Esophagus squamous epithelium (tissue), 5 donors: ENCODE results near the gene STUB1. TPM values are rescaled to one million over a fixed set of nuclear protein-coding genes. Genes with fewer than 3 reads are reported as not detected.

Experiments
- DNase-seq: peaks from one replicate; lab custom pipeline; 2025; lab: John Stamatoyannopoulos, UW
- H3K27ac ChIP-seq, 4 donors: fragments of 200-600 bp; sonication (generic); one replicate each; pipeline ENCODE4 v1.5.1; 2016 to 2019; ENCODE audit warnings: mild to moderate bottlenecking in 1 of 4
- H3K27me3 ChIP-seq, 4 donors: fragments of 200-600 bp; sonication (generic); 1 replicate in 3 of 4; 2 replicates in 1 of 4; pipeline versions ENCODE4 v1.5.1 to v1.6.0; 2017 to 2021; ENCODE audit warnings: antibody characterized with exemption in 1 of 4
- H3K36me3 ChIP-seq, 3 donors: fragments of 200-600 bp; sonication (generic); one replicate each; pipeline ENCODE4 v1.5.1; 2016 to 2019
- H3K4me1 ChIP-seq, 3 donors: fragments of 200-600 bp; sonication (generic); one replicate each; pipeline ENCODE4 v1.5.1; 2017 to 2019
- H3K4me3 ChIP-seq, 4 donors: fragments of 200-600 bp; sonication (generic); 1 replicate in 3 of 4; 2 replicates in 1 of 4; pipeline ENCODE4 v1.5.1; 2016 to 2019; ENCODE audit warnings: mild to moderate bottlenecking in 2 of 4, moderate library complexity in 1 of 4
- H3K9me3 ChIP-seq, 3 donors: fragments of 200-600 bp; sonication (generic); one replicate each; pipeline ENCODE4 v1.5.1; 2016 to 2019
- POLR2A ChIP-seq, 4 donors: fragments of 450-650 bp; IDR thresholded peaks; one replicate each; pipeline ENCODE4 v1.6.1; 2017; ENCODE audit warnings: antibody characterized with exemption in 4 of 4, mild to moderate bottlenecking in 4 of 4, moderate library complexity in 3 of 4
- WGBS, 2 donors: methylation state at CpG; one replicate each; pipeline ENCODE4 v1.1.5; 2018; 5-methylcytosine and 5-hydroxymethylcytosine counted together
- intact Hi-C: fragments of 100-400 bp; cut with DNase I; formaldehyde crosslinking; loops from one replicate; pipeline ENCODE4 v1.15.0; 2022
- total RNA-seq, 4 donors: library from RNA; depleted of rRNA; stranded (reverse); fragments of >200 nt; gene quantifications; one replicate each; pipeline ENCODE4 v1.1.0, GENCODE V29; 2016
- TF ChIP-seq, protein P1 (sequence below), 6 experiments: fragments of 450-650 bp in 4 of 6; fragments of 200-600 bp in 2 of 6; sonication (generic) in 2 of 6; IDR thresholded peaks; one replicate each; pipeline ENCODE4 v1.5.1; 2016 to 2019; ENCODE audit warnings: antibody characterized with exemption in 6 of 6, mild to moderate bottlenecking in 4 of 6, moderate library complexity in 4 of 6
- donor health status: DM: yes; HTN: yes; CAD: no.

Gene STUB1
- total RNA-seq, 4 donors from 2014 or later = 102 to 148 (median 120) TPM

DNA sequence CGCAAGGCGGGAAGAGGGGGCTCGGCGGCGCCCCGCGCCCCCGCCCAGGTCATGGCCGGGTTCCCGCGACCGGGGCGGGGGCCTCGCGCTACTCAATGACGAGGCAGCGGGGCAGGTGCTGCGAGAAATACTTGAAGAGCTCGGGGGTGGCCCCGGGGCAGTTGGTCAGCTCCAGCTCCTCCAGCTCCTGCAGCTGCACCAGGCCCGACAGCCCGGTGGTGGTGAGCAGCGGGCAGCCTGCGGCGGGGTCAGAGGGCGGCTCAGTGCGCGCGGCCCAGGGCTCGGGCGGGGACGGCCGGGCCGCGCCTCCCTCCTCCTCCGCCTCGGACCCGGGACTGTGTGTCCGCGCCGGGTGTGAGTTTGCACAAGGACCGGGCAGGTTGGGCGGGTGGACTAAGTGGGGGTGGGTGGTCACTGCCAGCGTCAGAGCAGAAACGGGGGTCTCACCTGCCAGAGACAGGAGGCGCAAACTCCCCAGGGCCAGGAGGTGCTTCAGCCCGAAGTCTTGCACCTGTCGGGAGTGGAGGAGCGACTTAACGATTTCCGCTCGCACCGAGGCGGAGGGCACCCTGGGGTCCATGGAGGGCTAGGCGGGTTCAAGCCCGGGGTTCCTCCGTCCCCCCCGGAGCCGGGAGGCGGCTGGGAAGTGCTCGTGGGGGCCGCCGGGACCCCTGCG lies 14.1 kb downstream of the STUB1 start:
- Histone ChIP-seq H3K27ac (peak overlapping the region; percentile 81 to 90 (median 86)), H3K4me1 (peaks cover 31 to 71% (median 47%) of the 10 kb centered on the region in 3 donors), H3K4me3 (peak overlapping the region; percentile 37 to 66 (median 56)), H3K36me3 (no peaks in the 10 kb centered on the region), H3K9me3 (no peaks in the 10 kb centered on the region), H3K27me3 (peaks cover 0 to 78% (median 18%) of the 10 kb centered on the region in 4 donors)
- intact Hi-C loops = no loop called here
- TF ChIP-seq, protein P1, sequence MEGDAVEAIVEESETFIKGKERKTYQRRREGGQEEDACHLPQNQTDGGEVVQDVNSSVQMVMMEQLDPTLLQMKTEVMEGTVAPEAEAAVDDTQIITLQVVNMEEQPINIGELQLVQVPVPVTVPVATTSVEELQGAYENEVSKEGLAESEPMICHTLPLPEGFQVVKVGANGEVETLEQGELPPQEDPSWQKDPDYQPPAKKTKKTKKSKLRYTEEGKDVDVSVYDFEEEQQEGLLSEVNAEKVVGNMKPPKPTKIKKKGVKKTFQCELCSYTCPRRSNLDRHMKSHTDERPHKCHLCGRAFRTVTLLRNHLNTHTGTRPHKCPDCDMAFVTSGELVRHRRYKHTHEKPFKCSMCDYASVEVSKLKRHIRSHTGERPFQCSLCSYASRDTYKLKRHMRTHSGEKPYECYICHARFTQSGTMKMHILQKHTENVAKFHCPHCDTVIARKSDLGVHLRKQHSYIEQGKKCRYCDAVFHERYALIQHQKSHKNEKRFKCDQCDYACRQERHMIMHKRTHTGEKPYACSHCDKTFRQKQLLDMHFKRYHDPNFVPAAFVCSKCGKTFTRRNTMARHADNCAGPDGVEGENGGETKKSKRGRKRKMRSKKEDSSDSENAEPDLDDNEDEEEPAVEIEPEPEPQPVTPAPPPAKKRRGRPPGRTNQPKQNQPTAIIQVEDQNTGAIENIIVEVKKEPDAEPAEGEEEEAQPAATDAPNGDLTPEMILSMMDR (IDR thresholded peaks at IDR 0.05) = no peak
- no peak for TF ChIP-seq POLR2A (IDR thresholded peaks at IDR 0.05)
- WGBS, 2 donors = 0% methylated on average over 5 of the region's 64 CpGs; no CpG with 5 or more reads in 1 of the 2 donors
- DNase-seq = no peak

DNA sequence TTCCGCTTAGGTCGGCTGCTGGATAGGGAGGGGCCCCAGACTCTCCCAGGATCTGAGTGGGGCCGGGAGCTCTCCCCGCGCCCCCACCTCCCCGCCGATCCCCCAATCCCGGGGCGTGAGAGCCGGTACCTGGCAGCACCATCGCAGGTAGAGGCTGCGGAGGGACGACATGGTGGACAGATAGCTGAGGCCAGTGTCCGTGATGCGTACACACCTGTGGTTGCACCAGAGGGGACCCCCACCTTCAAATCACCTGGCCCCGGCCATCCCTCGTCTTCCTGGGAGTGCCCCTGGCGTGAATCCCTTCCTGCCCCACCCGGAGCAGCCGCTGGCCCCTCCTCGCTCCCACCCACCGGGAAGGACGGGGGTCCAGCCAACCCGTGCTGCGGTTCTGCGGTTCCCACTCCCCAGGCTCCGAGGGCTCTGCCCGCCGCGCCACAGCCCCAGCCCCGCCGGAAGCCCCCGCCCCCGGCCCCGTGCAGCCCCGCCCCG lies 14.7 kb downstream of the STUB1 start:
- TF ChIP-seq, protein P1 (IDR thresholded peaks at IDR 0.05) = no peak
- peak in 1 of 4 donors; percentile 4 for TF ChIP-seq POLR2A (IDR thresholded peaks at IDR 0.05)
- H3K4me3 ChIP-seq = peak overlapping the region; percentile 37 to 66 (median 56)
- no peaks in the 10 kb centered on the region for H3K36me3 ChIP-seq
- WGBS, 2 donors = 0% methylated on average over 2 of the region's 37 CpGs; no CpG with 5 or more reads in 1 of the 2 donors
- intact Hi-C loops = no loop called here
- H3K27me3 ChIP-seq = peaks cover 0 to 84% (median 18%) of the 10 kb centered on the region in 4 donors
- peak overlapping the region; percentile 81 to 90 (median 86) for H3K27ac ChIP-seq
- H3K9me3 ChIP-seq = no peaks in the 10 kb centered on the region
- DNase-seq = no peak
- peaks cover 25 to 70% (median 42%) of the 10 kb centered on the region in 3 donors for H3K4me1 ChIP-seq

DNA sequence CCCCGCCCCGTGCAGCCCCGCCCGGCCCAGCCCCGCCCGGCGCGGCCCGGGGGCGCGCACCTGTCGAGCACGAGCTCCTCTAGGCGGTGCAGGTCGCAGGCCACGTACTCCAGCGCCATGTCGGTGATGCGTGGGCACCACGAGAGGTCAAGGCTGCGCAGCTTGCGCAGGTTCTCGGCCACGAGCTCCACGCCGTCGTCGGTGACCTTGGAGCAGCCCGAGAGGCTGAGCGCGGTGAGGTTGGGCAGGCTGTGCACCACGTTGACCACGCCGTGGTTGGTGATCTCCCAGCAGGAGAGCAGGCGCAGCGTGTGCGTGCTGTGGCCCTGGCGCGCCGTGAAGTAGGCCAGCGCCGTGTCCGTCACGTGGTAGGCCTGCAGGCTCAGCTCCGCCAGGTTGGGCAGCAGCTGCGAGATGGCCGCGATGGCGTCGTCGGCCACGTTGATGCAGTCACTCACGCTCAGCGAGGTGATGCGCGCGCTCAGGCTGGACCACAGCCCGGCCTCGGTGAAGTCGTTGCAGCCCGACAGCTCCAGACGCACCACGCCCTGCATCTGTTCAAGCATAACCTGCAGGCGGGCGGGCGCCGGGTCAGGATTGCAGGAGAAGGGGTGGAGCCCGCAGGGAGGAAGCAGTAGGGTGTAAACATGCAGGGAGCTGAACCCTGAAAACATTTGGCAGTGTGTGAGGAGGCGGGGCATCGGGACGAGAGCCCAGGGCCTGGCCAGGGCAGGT lies 15.3 kb downstream of the STUB1 start:
- Histone ChIP-seq H3K4me3 (peak overlapping the region; percentile 37 to 66 (median 56)), H3K4me1 (peaks cover 22 to 70% (median 40%) of the 10 kb centered on the region in 3 donors), H3K9me3 (no peaks in the 10 kb centered on the region), H3K27ac (peak overlapping the region; percentile 79 to 90 (median 82)), H3K36me3 (no peaks in the 10 kb centered on the region), H3K27me3 (peaks cover 0 to 90% (median 24%) of the 10 kb centered on the region in 4 donors)
- no peak for DNase-seq
- intact Hi-C loops = no loop called here
- peak in 1 of 4 donors; percentile 32 for TF ChIP-seq POLR2A (IDR thresholded peaks at IDR 0.05)
- TF ChIP-seq, protein P1 (IDR thresholded peaks at IDR 0.05) = no peak
- WGBS, 2 donors = 0 to 5% methylated on average over 1 to 6 of the region's 71 CpGs

DNA sequence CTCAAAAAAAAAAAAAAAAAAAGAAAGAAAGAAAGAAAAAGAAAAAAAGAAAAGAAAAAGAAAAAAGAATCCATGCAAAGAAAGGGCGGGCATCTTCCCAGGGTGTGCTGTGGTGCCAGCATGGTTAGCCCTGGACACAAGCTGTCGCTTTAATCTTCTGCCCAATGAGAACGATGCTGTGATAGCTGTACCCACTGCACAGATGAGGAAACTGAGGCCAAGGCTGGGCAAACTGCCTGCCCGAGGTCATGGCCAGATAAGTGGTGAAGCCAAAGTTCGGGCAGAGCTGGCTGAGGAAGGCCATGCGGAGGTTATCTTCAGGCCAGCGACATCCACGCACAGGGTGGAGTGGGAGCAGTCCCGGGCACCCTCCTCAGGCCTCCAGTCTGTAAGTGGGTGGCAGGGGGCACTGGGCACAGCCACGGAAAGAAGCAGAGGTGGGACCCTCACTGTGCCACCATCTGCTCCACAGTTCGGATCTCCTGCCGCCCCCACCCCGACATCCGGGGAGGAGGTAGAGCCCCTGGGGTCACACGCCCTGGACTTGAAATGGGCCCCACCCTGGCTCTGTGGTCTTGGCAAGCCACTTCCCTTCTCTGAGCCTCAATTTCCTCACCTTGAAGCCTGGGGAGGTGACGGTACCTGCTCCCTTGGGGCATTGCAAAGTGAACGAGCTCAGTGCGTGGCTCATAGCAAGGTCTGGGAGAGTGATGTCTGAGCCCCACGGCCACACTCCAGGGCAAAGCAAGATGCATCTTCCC lies 18.9 kb downstream of the STUB1 start:
- peaks cover 14 to 100% (median 41%) of the 10 kb centered on the region in 4 donors for H3K27me3 ChIP-seq

More for the DNA sequence above, 18.9 kb downstream of the STUB1 start:
- WGBS, 2 donors = 60 to 70% methylated on average over 9 to 10 of the region's 19 CpGs
- TF ChIP-seq POLR2A (IDR thresholded peaks at IDR 0.05) = no peak
- TF ChIP-seq, protein P1 (IDR thresholded peaks at IDR 0.05) = no peak
- no peak overlapping the region for H3K27ac ChIP-seq
- DNase-seq = no peak
- H3K4me1 ChIP-seq = peaks cover 20 to 43% (median 34%) of the 10 kb centered on the region in 3 donors
- H3K4me3 ChIP-seq = no peak overlapping the region
- H3K36me3 ChIP-seq = no peaks in the 10 kb centered on the region
- intact Hi-C loops = no loop called here
- no peaks in the 10 kb centered on the region for H3K9me3 ChIP-seq
